ENCODE data around the gene CLEC7A. TPM values are rescaled to one million over a fixed set of nuclear protein-coding genes. Genes with fewer than 3 reads are reported as not detected.

CLEC7A gene
- total and polyA plus RNA-seq, 9 of the 15 experiments (the other 6 are each of a cell fraction or from before 2014, with no cell fraction given): 0.16 TPM; not detected in 8

- no peaks in the 10 kb centered on the region; a peak in 2 of 5 replicates for H3K27me3 ChIP-seq (ENCODE audit: control insufficient read depth in 2 of 2, insufficient read depth in 2 of 2, low read length in 2 of 2)
- no TSS peak for BruUV-seq (replicated peaks)
- H3K27ac ChIP-seq (ENCODE audit: extremely low read depth, low read depth, low read length): no peak overlapping the region
- H3K79me2 ChIP-seq (ENCODE audit: control insufficient read depth, insufficient read depth, low read length): no peaks in the 10 kb centered on the region
- POLR2A ChIA-PET: interaction anchor here (0.7 kb wide), 1 partner anchor 10 kb away, joined by 3 read pairs; no protein-coding TSS in a partner anchor
- no peak overlapping the region; the same call in 1 of the 2 replicates for H3K4me2 ChIP-seq (ENCODE audit: insufficient read depth, low read length)
- H3K36me3 ChIP-seq (ENCODE audit: control insufficient read depth, insufficient read depth, low read length): no peaks in the 10 kb centered on the region
- CTCF ChIA-PET (ENCODE audit: low intra/inter-chr PET ratio): interaction anchor here (0.5 kb wide), 1 partner anchor 1020 kb away, joined by 4 read pairs; no protein-coding TSS in a partner anchor
- no peaks in the 10 kb centered on the region for H3K9me3 ChIP-seq (replicated peaks; ENCODE audit: control insufficient read depth, insufficient read depth, low read depth, low read length)
- H3K9me1 ChIP-seq (ENCODE audit: control insufficient read depth, insufficient read depth, low read length): no peaks in the 10 kb centered on the region
- peaks cover 0 to 5% of the 10 kb centered on the region in 2 experiments; a peak in 2 of 5 replicates for H3K4me1 ChIP-seq (replicated peaks in 1 of 2; ENCODE audit: control insufficient read depth in 2 of 2, insufficient read depth in 2 of 2, low read length in 2 of 2)
- H3K4me3 ChIP-seq: no peak overlapping the region
- in situ Hi-C loops (cut with MboI) (no loop called here), intact Hi-C loops (cut with micrococcal nuclease) (no loop called here)
- no peaks in the 10 kb centered on the region for H4K20me1 ChIP-seq (replicated peaks; ENCODE audit: control insufficient read depth, insufficient read depth, low read length)
- ATAC-seq (no peak), FAIRE-seq (no peak), DNase-seq (ENCODE audit: extremely low read depth in 1 of 4, low spot score in 3 of 4) (no peak)
- H2AFZ ChIP-seq (ENCODE audit: low read depth, low read length): peak overlapping the region; percentile 44
- 15% methylated on average over 13 of the region's 15 CpGs for WGBS (ENCODE audit: insufficient coverage, low coverage, missing lambda C conversion rate)
- no peak for TF ChIP-seq NCOR1 (IDR thresholded peaks at IDR 0.05)
- TF ChIP-seq, protein P1, sequence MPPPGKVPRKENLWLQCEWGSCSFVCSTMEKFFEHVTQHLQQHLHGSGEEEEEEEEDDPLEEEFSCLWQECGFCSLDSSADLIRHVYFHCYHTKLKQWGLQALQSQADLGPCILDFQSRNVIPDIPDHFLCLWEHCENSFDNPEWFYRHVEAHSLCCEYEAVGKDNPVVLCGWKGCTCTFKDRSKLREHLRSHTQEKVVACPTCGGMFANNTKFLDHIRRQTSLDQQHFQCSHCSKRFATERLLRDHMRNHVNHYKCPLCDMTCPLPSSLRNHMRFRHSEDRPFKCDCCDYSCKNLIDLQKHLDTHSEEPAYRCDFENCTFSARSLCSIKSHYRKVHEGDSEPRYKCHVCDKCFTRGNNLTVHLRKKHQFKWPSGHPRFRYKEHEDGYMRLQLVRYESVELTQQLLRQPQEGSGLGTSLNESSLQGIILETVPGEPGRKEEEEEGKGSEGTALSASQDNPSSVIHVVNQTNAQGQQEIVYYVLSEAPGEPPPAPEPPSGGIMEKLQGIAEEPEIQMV (tag; conservative IDR thresholded peaks at IDR 0.05; ENCODE audit: low read depth): no peak
- no peak for TF ChIP-seq ZSCAN32 (CRISPR knock-in tag; IDR thresholded peaks at IDR 0.05)
- no peak for TF ChIP-seq HMGN3 (IDR thresholded peaks at IDR 0.05; ENCODE audit: borderline replicate concordance, extremely low read depth, insufficient read length, low read depth, low read length)
- no peak for TF ChIP-seq CBX5 (IDR thresholded peaks at IDR 0.05; ENCODE audit: borderline replicate concordance, low read depth)
- TF ChIP-seq EHMT2 (IDR thresholded peaks at IDR 0.05): no peak
- no peak for TF ChIP-seq NFATC3 (IDR thresholded peaks at IDR 0.05)
- TF ChIP-seq HSF4 (CRISPR knock-in tag; IDR thresholded peaks at IDR 0.05; ENCODE audit: borderline replicate concordance): no peak
- no peak for TF ChIP-seq CTBP1 (IDR thresholded peaks at IDR 0.05; ENCODE audit: borderline replicate concordance)
- no peak for TF ChIP-seq GABPB2 (CRISPR knock-in tag; conservative IDR thresholded peaks at IDR 0.05)
- TF ChIP-seq ADNP (tag; IDR thresholded peaks at IDR 0.05): no peak
- TF ChIP-seq CC2D1A (IDR thresholded peaks at IDR 0.05): no peak
- TF ChIP-seq, protein P2, sequence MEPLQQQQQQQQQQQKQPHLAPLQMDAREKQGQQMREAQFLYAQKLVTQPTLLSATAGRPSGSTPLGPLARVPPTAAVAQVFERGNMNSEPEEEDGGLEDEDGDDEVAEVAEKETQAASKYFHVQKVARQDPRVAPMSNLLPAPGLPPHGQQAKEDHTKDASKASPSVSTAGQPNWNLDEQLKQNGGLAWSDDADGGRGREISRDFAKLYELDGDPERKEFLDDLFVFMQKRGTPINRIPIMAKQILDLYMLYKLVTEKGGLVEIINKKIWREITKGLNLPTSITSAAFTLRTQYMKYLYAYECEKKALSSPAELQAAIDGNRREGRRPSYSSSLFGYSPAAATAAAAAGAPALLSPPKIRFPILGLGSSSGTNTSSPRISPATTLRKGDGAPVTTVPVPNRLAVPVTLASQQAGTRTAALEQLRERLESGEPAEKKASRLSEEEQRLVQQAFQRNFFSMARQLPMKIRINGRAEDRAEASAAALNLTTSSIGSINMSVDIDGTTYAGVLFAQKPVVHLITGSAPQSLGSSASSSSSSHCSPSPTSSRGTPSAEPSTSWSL (CRISPR knock-in tag; IDR thresholded peaks at IDR 0.05; ENCODE audit: borderline replicate concordance): no peak
- TF ChIP-seq, protein P3, sequence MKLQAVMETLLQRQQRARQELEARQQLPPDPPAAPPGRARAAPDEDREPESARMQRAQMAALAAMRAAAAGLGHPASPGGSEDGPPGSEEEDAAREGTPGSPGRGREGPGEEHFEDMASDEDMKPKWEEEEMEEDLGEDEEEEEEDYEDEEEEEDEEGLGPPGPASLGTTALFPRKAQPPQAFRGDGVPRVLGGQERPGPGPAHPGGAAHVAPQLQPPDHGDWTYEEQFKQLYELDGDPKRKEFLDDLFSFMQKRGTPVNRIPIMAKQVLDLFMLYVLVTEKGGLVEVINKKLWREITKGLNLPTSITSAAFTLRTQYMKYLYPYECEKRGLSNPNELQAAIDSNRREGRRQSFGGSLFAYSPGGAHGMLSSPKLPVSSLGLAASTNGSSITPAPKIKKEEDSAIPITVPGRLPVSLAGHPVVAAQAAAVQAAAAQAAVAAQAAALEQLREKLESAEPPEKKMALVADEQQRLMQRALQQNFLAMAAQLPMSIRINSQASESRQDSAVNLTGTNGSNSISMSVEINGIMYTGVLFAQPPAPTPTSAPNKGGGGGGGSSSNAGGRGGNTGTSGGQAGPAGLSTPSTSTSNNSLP (IDR thresholded peaks at IDR 0.05; ENCODE audit: borderline replicate concordance, low read depth, low read length): no peak
- no peak for TF ChIP-seq BDP1 (IDR thresholded peaks at IDR 0.05; ENCODE audit: insufficient read depth, insufficient read length)
- TF ChIP-seq KAT7 (CRISPR knock-in tag; IDR thresholded peaks at IDR 0.05; ENCODE audit: borderline replicate concordance): no peak
- no peak for TF ChIP-seq SIN3A (IDR thresholded peaks at IDR 0.05; ENCODE audit: borderline replicate concordance in 2 of 2, control insufficient read depth in 1 of 2, low read depth in 2 of 2, low read length in 2 of 2)
- H3K9ac ChIP-seq (ENCODE audit: insufficient read depth in 1 of 2, low read depth in 2 of 2, low read length in 2 of 2): no peak overlapping the region
Measured at GRCh38 chr12:10115311-10115710, 14.7 kb downstream of the CLEC7A start.

Measured in K562 (cell line).